A549 (cell line): ENCODE results near the gene DISC1.

Source experiments
- POLR2A ChIP-seq: IDR thresholded peaks from 2 replicates; pipeline ENCODE4 v1.6.1; 2012; ENCODE audit warnings: mild to moderate bottlenecking, low read length
- TF ChIP-seq, protein P1 (sequence below): IDR thresholded peaks from 2 replicates; pipeline ENCODE4 v1.6.1; 2012

DNA sequence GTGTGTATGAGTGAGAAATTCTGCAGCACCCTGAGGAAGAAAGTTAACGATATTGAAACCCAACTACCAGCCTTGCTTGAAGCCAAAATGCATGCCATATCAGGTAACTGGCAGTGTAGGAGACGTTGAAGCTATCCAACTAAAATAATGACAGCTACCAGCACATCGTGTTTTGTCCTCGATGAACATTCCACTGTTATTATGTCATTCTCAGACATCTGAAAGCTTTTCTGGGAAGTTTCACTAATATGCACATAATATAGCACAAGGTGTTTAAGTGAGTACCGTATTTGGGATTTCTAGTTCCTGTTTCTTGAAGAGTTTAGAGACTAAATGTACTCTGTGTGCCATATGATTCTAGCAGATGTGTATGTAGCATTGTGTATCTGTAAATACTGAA is 173.5 kb downstream of the DISC1 start:
- TF ChIP-seq, protein P1, sequence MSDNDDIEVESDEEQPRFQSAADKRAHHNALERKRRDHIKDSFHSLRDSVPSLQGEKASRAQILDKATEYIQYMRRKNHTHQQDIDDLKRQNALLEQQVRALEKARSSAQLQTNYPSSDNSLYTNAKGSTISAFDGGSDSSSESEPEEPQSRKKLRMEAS = no peak
- no peak for TF ChIP-seq POLR2A
